AG04449 (cell line): Measurements from ENCODE around the gene LMTK2.

Experiments
- CTCF ChIA-PET: fragments of 350-600 bp; formaldehyde crosslinking; extraction: SDS; loops from one replicate; lab custom pipeline; 2021; ENCODE audit warnings: antibody characterized with exemption; lab: Yijun Ruan, JAX
- POLR2A ChIA-PET: fragments of 400-600, 350-600 bp; formaldehyde crosslinking; extraction: SDS; loops from one replicate; lab custom pipeline; 2020; ENCODE audit warnings: antibody characterized with exemption, inconsistent platforms; lab: Yijun Ruan, JAX
- DNase-seq: peaks from one replicate; pipeline ENCODE4 v3.0.0-alpha.2; 2010; ENCODE audit warnings: low read depth, low spot score
- H3K4me3 ChIP-seq: 2 replicates; pipeline ENCODE4 v1.5.1; 2011; ENCODE audit warnings: low read depth, mild to moderate bottlenecking, control low read depth, low read length
- CTCF ChIP-seq: IDR thresholded peaks from one replicate; pipeline ENCODE4 v1.5.1; 2011; ENCODE audit warnings: mild to moderate bottlenecking, moderate library complexity, low read length, control low read depth, inconsistent platforms; ENCODE audit not compliant: insufficient read depth; ENCODE audit errors: missing control alignments

The LMTK2 gene

GRCh38 chr7:98206451-98207330 is 100.0 kb downstream of the LMTK2 start:
- no peak overlapping the region for H3K4me3 ChIP-seq
- CTCF ChIA-PET: no interaction called here
- POLR2A ChIA-PET: no interaction called here
- no peak for DNase-seq
- no peak for TF ChIP-seq CTCF

- CTCF ChIA-PET: no interaction called here
- no peak for DNase-seq
- H3K4me3 ChIP-seq: no peak overlapping the region
- TF ChIP-seq CTCF: no peak
- POLR2A ChIA-PET: no interaction called here
Measured at GRCh38 chr7:98209166-98209920, 102.7 kb downstream of the LMTK2 start.

- TF ChIP-seq CTCF: no peak
- H3K4me3 ChIP-seq: peak overlapping the region; percentile 46
- CTCF ChIA-PET: no interaction called here
- POLR2A ChIA-PET: no interaction called here
- no peak for DNase-seq
Measured at GRCh38 chr7:98210513-98211220, 104.0 kb downstream of the LMTK2 start.

- no peak for DNase-seq
- TF ChIP-seq CTCF: no peak
- ChIA-PET POLR2A (no interaction called here), CTCF (no interaction called here)
- peak within 1 kb of the TSS; percentile 46 for H3K4me3 ChIP-seq
Measured at GRCh38 chr7:98211221-98211675, 104.6 kb downstream of the LMTK2 start, which contains the start of gene BHLHA15. BHLHA15 (plus strand) TSS chr7:98211439; CDS start chr7:98212310, 871 bp downstream.

GRCh38 chr7:98211676-98212531 is 105.2 kb downstream of the LMTK2 start:
- no peak overlapping the region for H3K4me3 ChIP-seq
- no peak for DNase-seq
- CTCF ChIA-PET: interaction anchor here (0.5 kb wide), 1 partner anchor 66 kb away, joined by 3 read pairs; no protein-coding TSS in a partner anchor
- POLR2A ChIA-PET: no interaction called here
- TF ChIP-seq CTCF: no peak
